Measurements from ENCODE around the gene ELOVL7.
"Not testable (repeated sequence)": the region's sequence is repeated elsewhere in the genome, so short reads cannot be mapped to it uniquely, and the experiment has no call there.

ELOVL7 gene

GRCh38 chr5:60797482-60798153, 46.5 kb downstream of the ELOVL7 start:
- in situ Hi-C loops (cut with MboI; ENCODE audit: low sequenced_read_pairs), result no loop called here

GRCh38 chr5:60795424-60795950, 48.6 kb downstream of the ELOVL7 start:
- in situ Hi-C loops (cut with MboI; ENCODE audit: low sequenced_read_pairs), result not testable (repeated sequence)

GRCh38 chr5:60794691-60795090, 49.4 kb downstream of the ELOVL7 start:
- in situ Hi-C loops (cut with MboI; ENCODE audit: low sequenced_read_pairs), result no loop called here

- in situ Hi-C loops (cut with MboI; ENCODE audit: low sequenced_read_pairs), result no loop called here
These were observed 51.6 kb downstream of the ELOVL7 start for GRCh38 chr5:60792438-60792837.

GRCh38 chr5:60789551-60789950, 54.5 kb downstream of the ELOVL7 start:
- in situ Hi-C loops (cut with MboI; ENCODE audit: low sequenced_read_pairs), result no loop called here

GRCh38 chr5:60788863-60789513, 55.1 kb downstream of the ELOVL7 start:
- in situ Hi-C loops (cut with MboI; ENCODE audit: low sequenced_read_pairs), result no loop called here

- in situ Hi-C loops (cut with MboI; ENCODE audit: low sequenced_read_pairs), result no loop called here
These were observed 64.6 kb downstream of the ELOVL7 start for GRCh38 chr5:60779466-60779865.

- in situ Hi-C loops (cut with MboI; ENCODE audit: low sequenced_read_pairs), result no loop called here
These were observed 67.7 kb downstream of the ELOVL7 start for GRCh38 chr5:60776343-60776742.

GRCh38 chr5:60765019-60765709, 78.9 kb downstream of the ELOVL7 start:
- in situ Hi-C loops (cut with MboI; ENCODE audit: low sequenced_read_pairs), result no loop called here

GRCh38 chr5:60763061-60763460, 81.0 kb downstream of the ELOVL7 start:
- in situ Hi-C loops (cut with MboI; ENCODE audit: low sequenced_read_pairs), result no loop called here

- in situ Hi-C loops (cut with MboI; ENCODE audit: low sequenced_read_pairs), result no loop called here
These were observed 89.6 kb downstream of the ELOVL7 start for GRCh38 chr5:60754495-60754894.

GRCh38 chr5:60744682-60745081, 99.4 kb downstream of the ELOVL7 start:
- in situ Hi-C loops (cut with MboI; ENCODE audit: low sequenced_read_pairs), result no loop called here

- in situ Hi-C loops (cut with MboI; ENCODE audit: low sequenced_read_pairs), result no loop called here
These were observed 100.4 kb downstream of the ELOVL7 start for GRCh38 chr5:60743511-60744314.

GRCh38 chr5:60740322-60740721, 103.7 kb downstream of the ELOVL7 start:
- in situ Hi-C loops (cut with MboI; ENCODE audit: low sequenced_read_pairs), result no loop called here

- in situ Hi-C loops (cut with MboI; ENCODE audit: low sequenced_read_pairs), result no loop called here
These were observed 105.1 kb downstream of the ELOVL7 start for GRCh38 chr5:60738933-60739332.

GRCh38 chr5:60738461-60738860, 105.6 kb downstream of the ELOVL7 start:
- in situ Hi-C loops (cut with MboI; ENCODE audit: low sequenced_read_pairs), result no loop called here

- in situ Hi-C loops (cut with MboI; ENCODE audit: low sequenced_read_pairs), result not testable (repeated sequence)
These were observed 113.2 kb downstream of the ELOVL7 start for GRCh38 chr5:60730858-60731257.

- in situ Hi-C loops (cut with MboI; ENCODE audit: low sequenced_read_pairs), result no loop called here
These were observed 116.9 kb downstream of the ELOVL7 start for GRCh38 chr5:60727033-60727679.

GRCh38 chr5:60724126-60724525, 119.9 kb downstream of the ELOVL7 start:
- in situ Hi-C loops (cut with MboI; ENCODE audit: low sequenced_read_pairs), result no loop called here

GRCh38 chr5:60722416-60722815, 121.7 kb downstream of the ELOVL7 start:
- in situ Hi-C loops (cut with MboI; ENCODE audit: low sequenced_read_pairs), result no loop called here

- in situ Hi-C loops (cut with MboI; ENCODE audit: low sequenced_read_pairs), result no loop called here
These were observed 124.7 kb downstream of the ELOVL7 start for GRCh38 chr5:60719329-60719728.
